HepG2 (cell line): ENCODE data around the gene GOT1. TPM values are rescaled to one million over a fixed set of nuclear protein-coding genes. Genes with fewer than 3 reads are reported as not detected.

Source experiments
- ATAC-seq: fragments of 200-7000 bp; cut with Tn5 transposase; 3 replicates; pipeline ENCODE4 v1.9.1; 2020; ENCODE audit warnings: mild to moderate bottlenecking, moderate library complexity
- BruUV-seq: library from RNA; stranded (reverse); fragments of 400-500 nt; replicated peaks from 2 replicates; lab custom pipeline; 2021; lab: Mats Ljungman, UMichigan
- CTCF ChIA-PET: fragments of 300-600 bp; formaldehyde crosslinking; extraction: SDS; loops from one replicate; lab custom pipeline; 2021; ENCODE audit warnings: low total read pairs, inconsistent platforms, low intra/inter-chr PET ratio; lab: Yijun Ruan, JAX
- POLR2A ChIA-PET: fragments of 350-600 bp; sonication (Branson Sonifier 250); formaldehyde crosslinking; loops from one replicate; lab custom pipeline; 2020; ENCODE audit warnings: antibody characterized with exemption, inconsistent platforms; lab: Yijun Ruan, JAX
- DNase-seq: peaks from one replicate; pipeline ENCODE4 v3.0.0-alpha.2; 2015; ENCODE audit warnings: low spot score
- FAIRE-seq: peaks from 3 replicates; lab custom pipeline; 2011; peaks lifted over from hg19 to GRCh38; lab: Jason Lieb, UNC
- H2AFZ ChIP-seq: one replicate; pipeline ENCODE4 v1.6.1; 2011; ENCODE audit warnings: low read length, inconsistent platforms
- H3K27ac ChIP-seq: fragments of 300-600 bp; 3 replicates; pipeline ENCODE4 v1.8.0; 2011; ENCODE audit warnings: mixed run types, mild to moderate bottlenecking, mixed read lengths, low read length, inconsistent platforms; ENCODE audit not compliant: insufficient read depth; ENCODE audit errors: extremely low read length
- H3K27me3 ChIP-seq, 2 experiments: fragments of 200-600 bp in 1 of 2; 2 replicates in 1 of 2; 3 replicates in 1 of 2; pipeline versions ENCODE4 v1.6.0 to v1.8.0; 2011; ENCODE audit warnings: low read length in 2 of 2, mild to moderate bottlenecking in 2 of 2, moderate library complexity in 2 of 2, inconsistent platforms in 1 of 2; ENCODE audit not compliant: insufficient read depth in 2 of 2, control insufficient read depth in 1 of 2
- H3K36me3 ChIP-seq, 2 experiments: fragments of 200-600 bp in 1 of 2; replicated peaks in 1 of 2; 2 replicates in 1 of 2; 3 replicates in 1 of 2; pipeline versions ENCODE4 v1.5.1 to v1.8.0; 2011; ENCODE audit warnings: low read length in 2 of 2, inconsistent platforms in 1 of 2; ENCODE audit not compliant: insufficient read depth in 2 of 2, control insufficient read depth in 1 of 2
- H3K4me1 ChIP-seq: 2 replicates; pipeline ENCODE4 v1.5.1; 2012; ENCODE audit warnings: low read length, inconsistent platforms; ENCODE audit not compliant: insufficient read depth
- H3K4me2 ChIP-seq: 2 replicates; pipeline ENCODE4 v1.6.0; 2011; ENCODE audit warnings: low read depth, low read length, inconsistent platforms
- H3K4me3 ChIP-seq, 3 experiments: fragments of 200-600 bp in 1 of 3; sonication (generic), shearing (Covaris generic) in 1 of 3; replicated peaks in 1 of 3; 2 replicates each; pipeline ENCODE4 v1.5.1; 2011 to 2016; ENCODE audit warnings: low read length in 3 of 3, inconsistent platforms in 2 of 3, low read depth in 2 of 3, mild to moderate bottlenecking in 2 of 3, control low read depth in 1 of 3, mixed read lengths in 1 of 3; ENCODE audit not compliant: insufficient read depth in 1 of 3
- H3K79me2 ChIP-seq: one replicate; pipeline ENCODE4 v1.6.1; 2011; ENCODE audit warnings: low read length, inconsistent platforms; ENCODE audit not compliant: insufficient read depth
- H3K9ac ChIP-seq: 2 replicates; pipeline ENCODE4 v1.6.0; 2011; ENCODE audit warnings: mild to moderate bottlenecking, low read depth, low read length, inconsistent platforms; ENCODE audit not compliant: insufficient read depth
- H3K9me3 ChIP-seq: 2 replicates; pipeline ENCODE4 v1.5.1; 2012; ENCODE audit warnings: mild to moderate bottlenecking, low read length
- H4K20me1 ChIP-seq: 2 replicates; pipeline ENCODE4 v1.6.0; 2011; ENCODE audit warnings: inconsistent platforms, mild to moderate bottlenecking, low read length, moderate library complexity; ENCODE audit not compliant: insufficient read depth
- CTCF ChIP-seq: sonication (generic); formaldehyde crosslinking; IDR thresholded peaks from 2 replicates; pipeline ENCODE4 v1.5.0; 2020; ENCODE audit warnings: mild to moderate bottlenecking, missing genetic modification reagents, moderate library complexity
- HIVEP1 ChIP-seq: sonication (generic); formaldehyde crosslinking; IDR thresholded peaks from 2 replicates; pipeline ENCODE4 v1.4.0; 2020; ENCODE audit warnings: mild to moderate bottlenecking, missing genetic modification reagents
- HOXA5 ChIP-seq: sonication (generic); formaldehyde crosslinking; IDR thresholded peaks from 2 replicates; pipeline ENCODE4 v1.4.0; 2020; ENCODE audit warnings: missing genetic modification reagents
- ZBTB46 ChIP-seq: sonication (generic); formaldehyde crosslinking; IDR thresholded peaks from 2 replicates; pipeline ENCODE4 v1.4.0; 2020; ENCODE audit warnings: mild to moderate bottlenecking, missing genetic modification reagents, borderline replicate concordance
- ZC3H13 ChIP-seq: sonication (generic); formaldehyde crosslinking; IDR thresholded peaks from 2 replicates; pipeline ENCODE4 v1.8.1; 2023; ENCODE audit warnings: mild to moderate bottlenecking, missing genetic modification reagents, moderate library complexity
- ZMYM3 ChIP-seq: sonication (generic); formaldehyde crosslinking; IDR thresholded peaks from 2 replicates; pipeline ENCODE4 v1.5.1; 2020; ENCODE audit warnings: mild to moderate bottlenecking, missing genetic modification reagents
- ZNF10 ChIP-seq: sonication (generic); formaldehyde crosslinking; IDR thresholded peaks from 2 replicates; pipeline ENCODE4 v1.4.0; 2020; ENCODE audit warnings: mild to moderate bottlenecking, low read depth, missing genetic modification reagents, borderline replicate concordance
- ZNF326 ChIP-seq: sonication (generic); formaldehyde crosslinking; IDR thresholded peaks from 2 replicates; pipeline ENCODE4 v1.4.0; 2020; ENCODE audit warnings: missing genetic modification reagents, borderline replicate concordance
- ZNF556 ChIP-seq: sonication (generic); formaldehyde crosslinking; IDR thresholded peaks from 2 replicates; pipeline ENCODE4 v1.4.0; 2020; ENCODE audit warnings: mild to moderate bottlenecking, missing genetic modification reagents, borderline replicate concordance
- WGBS: methylation state at CpG from one replicate; pipeline ENCODE4 v1.1.6; 2017; ENCODE audit warnings: low lambda C conversion rate; 5-methylcytosine and 5-hydroxymethylcytosine counted together
- in situ Hi-C: cut with HindIII; loops from 2 replicates; pipeline ENCODE4 v1.10.0; 2017; ENCODE audit warnings: low pct_unique_long_range_greater_than_20kb; ENCODE audit not compliant: extremely low pct_ligation_motif_present
- intact Hi-C: fragments of 100-400 bp; cut with micrococcal nuclease; formaldehyde crosslinking; loops from one replicate; pipeline ENCODE4 v1.10.0; 2022; ENCODE audit not compliant: unreplicated experiment
- polyA plus RNA-seq, 8 experiments: library from polyadenylated mRNA; depleted of rRNA in 3 of 8; stranded (reverse) in 7 of 8; unstranded in 1 of 8; fragments of >200 nt; fragmentation: Illumina TruSeq in 4 of 8; extraction: Trizol in 4 of 8; gene quantifications; 2 replicates each; pipeline versions ENCODE4 v1.2.1 to v1.2.3, GENCODE V29; 2011 to 2016; ENCODE audit warnings: low read depth in 4 of 8, missing spikeins in 1 of 8, mixed read lengths in 1 of 8; ENCODE audit not compliant: insufficient read depth in 1 of 8
- total RNA-seq, 5 experiments: library from RNA; depleted of rRNA; stranded (reverse); fragments of >200 nt; fragmentation: Illumina TruSeq; extraction: Trizol; gene quantifications; 2 replicates each; pipeline ENCODE4 v1.2.3, GENCODE V29; 2016; ENCODE audit warnings: low read depth in 1 of 5

GOT1 gene
- total and polyA plus RNA-seq, 2 of the 13 experiments (the other 11 are each of a cell fraction or from before 2014, with no cell fraction given), result 81.2 to 102 TPM

- Histone ChIP-seq H3K9ac (no peak overlapping the region), H4K20me1 (no peaks in the 10 kb centered on the region), H3K4me3 (no peak overlapping the region), H2AFZ (no peak overlapping the region), H3K36me3 (no peaks in the 10 kb centered on the region), H3K9me3 (no peaks in the 10 kb centered on the region), H3K4me2 (no peak overlapping the region), H3K27me3 (peaks cover 3 to 26% of the 10 kb centered on the region in 2 experiments; a peak in 2 of 5 replicates), H3K79me2 (no peaks in the 10 kb centered on the region), H3K27ac (no peak overlapping the region), H3K4me1 (no peaks in the 10 kb centered on the region)
- BruUV-seq, result no TSS peak
- no peak for FAIRE-seq
- WGBS, result 36% methylated on average over 8 of the region's 8 CpGs
- CTCF ChIA-PET, result no interaction called here
- DNase-seq, result no peak
- no peak for ATAC-seq
- in situ Hi-C loops (no loop called here), intact Hi-C loops (no loop called here)
- POLR2A ChIA-PET, result no interaction called here
- TF ChIP-seq ZBTB46 (no peak), ZMYM3 (CRISPR knock-in tag) (no peak), ZNF326 (no peak), ZNF556 (CRISPR knock-in tag) (no peak), HIVEP1 (no peak), CTCF (CRISPR knock-in tag) (no peak), ZC3H13 (CRISPR knock-in tag) (no peak), HOXA5 (CRISPR knock-in tag) (no peak), ZNF10 (CRISPR knock-in tag) (no peak)
These were observed 36.3 kb upstream of the GOT1 start for GRCh38 chr10:99466632-99467223.
